NCI-H2227 treated with DMSO at 0.1 percent for 48 hours (cell line): ENCODE data around the gene NUP188.
"Not testable (repeated sequence)": the region's sequence is repeated elsewhere in the genome, so short reads cannot be mapped to it uniquely, and the experiment has no call there.

Experiments
- DNase-seq: peaks from one replicate; lab custom pipeline; 2025; lab: John Stamatoyannopoulos, UW

NUP188 gene

DNA sequence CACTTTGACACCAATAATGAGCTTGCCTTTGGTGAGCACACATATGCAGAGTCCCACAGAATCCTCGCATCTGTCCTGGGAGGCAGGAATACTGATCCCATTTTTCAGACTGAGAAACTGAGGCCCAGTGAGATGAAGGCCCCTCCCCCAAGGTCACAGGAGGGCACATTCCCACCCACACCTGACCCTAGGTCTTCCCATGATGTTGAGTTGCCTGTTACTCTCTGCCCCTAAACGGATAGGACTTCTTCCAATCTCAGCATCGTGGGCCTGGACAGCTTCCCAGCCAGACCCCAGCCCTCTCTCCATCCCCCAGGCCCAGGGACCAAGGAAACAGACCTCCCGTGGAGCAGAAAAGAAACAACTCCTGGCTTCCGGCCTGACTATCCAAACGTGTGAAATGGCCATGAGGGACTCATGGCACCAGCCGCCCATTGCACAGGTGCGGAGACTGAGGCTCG lies 79.8 kb downstream of the NUP188 start:
- no peak for DNase-seq

DNA sequence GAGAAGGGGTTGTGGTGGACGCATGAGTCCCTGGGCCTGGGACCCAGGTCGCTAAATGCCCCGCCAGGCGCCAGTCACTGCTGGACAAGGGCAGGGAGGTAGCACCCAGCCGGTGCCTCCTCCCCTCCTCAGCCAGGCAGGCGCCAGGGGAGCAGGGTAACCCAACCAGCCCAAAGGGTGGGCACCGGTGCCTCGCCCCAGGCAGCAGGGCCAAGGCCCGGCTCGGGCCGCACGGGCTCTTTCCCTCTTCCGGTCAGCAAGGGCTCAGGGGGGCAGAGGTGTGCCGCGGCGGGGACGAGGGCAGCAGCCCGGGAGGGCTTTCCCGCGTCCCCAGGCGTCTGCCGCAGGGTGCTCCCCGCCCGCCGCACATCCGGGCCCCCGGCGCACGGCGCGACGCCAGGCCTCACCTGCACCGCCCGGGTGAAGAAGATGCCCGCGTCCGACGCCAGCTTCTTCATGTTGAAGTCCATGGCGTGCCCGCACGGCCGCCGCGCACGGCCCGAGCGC lies 80.2 kb downstream of the NUP188 start:
- DNase-seq: no peak

DNA sequence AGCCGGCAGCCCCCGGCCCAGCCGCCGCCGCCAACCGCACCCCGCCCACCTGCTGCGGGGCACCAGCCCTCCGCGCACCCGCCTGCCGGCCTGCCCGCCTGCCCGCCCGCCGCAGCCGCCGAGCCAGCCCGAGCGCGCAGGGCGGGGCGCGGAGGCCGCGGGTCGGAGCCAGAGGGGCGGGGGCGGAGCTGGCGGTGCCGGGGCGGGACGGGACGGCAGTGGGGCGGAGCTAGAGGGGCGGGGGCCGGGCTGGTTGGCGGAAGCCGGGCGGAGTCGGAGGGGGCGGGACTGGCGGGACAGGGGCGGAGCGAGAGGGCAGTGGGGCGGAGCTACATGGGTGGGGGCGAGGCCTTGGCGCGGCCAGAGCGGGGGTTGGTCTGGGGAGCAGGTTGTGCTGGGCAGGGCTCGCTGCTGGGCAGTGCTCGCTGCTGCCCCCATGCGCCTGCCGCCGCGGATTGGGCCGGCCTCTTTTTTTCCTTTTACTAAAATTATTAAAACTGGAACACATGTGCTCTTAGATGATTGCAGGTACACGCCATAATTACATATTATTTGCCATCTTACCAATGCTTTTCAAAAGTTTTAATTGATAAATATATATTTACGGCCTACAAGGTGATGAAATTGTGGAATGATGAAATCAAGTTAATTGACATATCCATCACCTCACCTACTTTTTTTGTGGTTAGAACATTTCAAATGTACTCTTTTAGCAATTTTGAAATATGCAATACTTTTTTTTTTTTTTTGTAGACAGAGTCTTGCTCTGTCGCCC lies 80.9 kb downstream of the NUP188 start, which contains the start of gene SH3GLB2:
Gene SH3GLB2, minus strand, starts transcription at position 140 of the 775 bp plus-strand sequence. CDS start 177 bp downstream, outside the sequence.
- DNase-seq: peak; percentile 81

DNA sequence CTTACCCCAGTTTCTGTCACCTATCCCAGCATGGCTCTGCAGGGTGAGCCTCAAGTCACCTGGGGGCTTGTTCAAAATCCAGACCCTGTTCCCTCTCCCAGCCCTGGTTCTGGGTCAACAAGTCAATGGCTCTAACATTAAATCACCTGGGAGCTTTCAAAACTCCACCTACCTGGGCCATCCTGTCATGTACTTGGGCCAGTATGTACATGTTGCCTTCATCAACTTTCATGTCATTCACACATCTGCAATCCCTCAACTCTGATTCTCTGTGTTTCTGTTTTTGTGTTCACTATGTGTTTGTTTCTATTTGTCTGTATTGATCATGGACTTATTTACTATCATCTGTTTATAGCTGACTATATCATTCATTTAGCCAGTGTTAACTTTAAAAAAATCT lies 82.7 kb downstream of the NUP188 start:
- no peak for DNase-seq

DNA sequence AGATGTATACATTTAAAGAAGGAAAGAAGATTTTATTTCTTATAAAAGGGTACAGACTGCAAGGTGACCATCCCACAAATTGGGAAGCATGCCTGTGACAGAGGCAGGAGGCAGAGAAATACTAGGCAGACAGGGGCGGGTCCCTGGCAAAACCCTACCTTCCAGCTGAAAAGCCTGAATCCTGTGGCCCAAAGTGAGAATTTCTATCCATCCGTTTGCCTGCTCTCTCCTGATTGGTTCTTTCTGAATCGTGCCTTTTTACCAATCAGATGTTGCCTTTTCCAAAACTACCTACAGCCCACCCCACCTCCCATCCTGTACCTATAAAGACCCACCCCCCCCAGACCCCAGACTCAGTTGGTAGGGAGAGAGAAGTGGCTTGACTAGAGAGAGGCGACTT lies 84.0 kb downstream of the NUP188 start:
- DNase-seq: no peak

DNA sequence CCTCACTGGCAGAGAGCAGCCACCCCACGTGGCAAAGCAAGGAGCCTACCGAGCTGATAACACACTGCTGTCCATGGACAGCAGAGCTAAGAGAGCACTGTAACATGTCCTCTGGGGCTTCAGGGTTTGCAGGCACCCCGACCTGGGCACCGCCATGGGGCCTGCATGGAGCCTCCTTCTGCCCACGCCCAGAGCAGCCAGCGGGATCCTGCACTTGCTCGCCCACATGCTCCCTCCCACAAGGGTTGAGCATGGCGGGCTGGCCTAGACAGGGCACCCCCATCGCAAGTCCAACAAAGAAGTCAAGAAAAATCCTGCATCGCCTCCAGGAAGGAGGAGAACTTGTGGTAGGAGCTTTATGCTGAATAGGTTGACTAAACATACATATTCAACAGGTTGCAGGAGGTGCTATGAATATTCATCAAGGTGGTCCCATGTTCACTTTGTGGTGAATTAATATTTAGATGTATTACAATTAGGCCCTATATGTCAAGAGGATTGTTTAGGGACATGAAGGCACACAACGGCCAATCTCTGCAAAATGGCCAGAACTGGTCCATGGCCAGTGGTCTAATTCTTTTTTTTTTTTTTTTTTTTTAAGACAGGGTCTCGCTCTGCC lies 85.2 kb downstream of the NUP188 start:
- no peak for DNase-seq

DNA sequence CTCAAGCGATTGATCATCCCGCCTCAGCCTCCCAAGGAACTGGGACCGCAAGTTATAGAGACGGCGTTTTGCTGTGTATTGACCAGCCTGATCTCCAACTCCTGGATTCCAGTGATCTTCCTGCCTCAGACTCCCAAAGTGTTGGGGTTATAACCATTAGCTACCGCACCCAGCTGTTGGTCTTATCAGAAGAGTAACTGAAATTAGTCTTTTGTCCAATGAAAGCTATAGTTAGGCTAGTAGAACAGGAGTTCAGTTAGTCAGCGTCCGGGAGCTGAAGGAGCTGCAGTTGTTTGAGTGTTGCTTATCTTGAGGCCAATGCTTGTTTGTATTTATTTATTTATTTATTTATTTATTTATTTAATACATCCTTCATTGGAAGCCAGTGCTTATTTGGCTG lies 85.7 kb downstream of the NUP188 start:
- DNase-seq: no peak

DNA sequence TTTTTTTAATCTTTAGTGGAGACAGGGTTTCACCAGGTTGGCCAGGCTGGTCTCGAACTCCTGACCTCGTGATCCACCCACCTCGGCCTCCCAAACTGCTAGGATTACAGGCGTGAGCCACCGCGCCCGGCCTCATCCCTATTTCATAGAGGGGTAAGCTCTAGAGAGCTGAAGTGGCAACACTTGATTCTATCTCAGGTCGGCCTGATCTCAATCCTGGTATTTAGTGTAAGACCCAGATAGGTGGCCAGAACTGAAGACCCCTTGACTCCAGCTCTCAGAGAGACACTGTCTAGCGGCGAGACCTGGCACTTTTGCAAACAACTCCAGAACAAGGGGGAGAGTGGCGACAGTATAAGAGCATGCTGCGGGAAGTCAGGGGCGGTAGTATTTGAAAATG lies 88.3 kb downstream of the NUP188 start:
- not testable (repeated sequence) for DNase-seq

DNA sequence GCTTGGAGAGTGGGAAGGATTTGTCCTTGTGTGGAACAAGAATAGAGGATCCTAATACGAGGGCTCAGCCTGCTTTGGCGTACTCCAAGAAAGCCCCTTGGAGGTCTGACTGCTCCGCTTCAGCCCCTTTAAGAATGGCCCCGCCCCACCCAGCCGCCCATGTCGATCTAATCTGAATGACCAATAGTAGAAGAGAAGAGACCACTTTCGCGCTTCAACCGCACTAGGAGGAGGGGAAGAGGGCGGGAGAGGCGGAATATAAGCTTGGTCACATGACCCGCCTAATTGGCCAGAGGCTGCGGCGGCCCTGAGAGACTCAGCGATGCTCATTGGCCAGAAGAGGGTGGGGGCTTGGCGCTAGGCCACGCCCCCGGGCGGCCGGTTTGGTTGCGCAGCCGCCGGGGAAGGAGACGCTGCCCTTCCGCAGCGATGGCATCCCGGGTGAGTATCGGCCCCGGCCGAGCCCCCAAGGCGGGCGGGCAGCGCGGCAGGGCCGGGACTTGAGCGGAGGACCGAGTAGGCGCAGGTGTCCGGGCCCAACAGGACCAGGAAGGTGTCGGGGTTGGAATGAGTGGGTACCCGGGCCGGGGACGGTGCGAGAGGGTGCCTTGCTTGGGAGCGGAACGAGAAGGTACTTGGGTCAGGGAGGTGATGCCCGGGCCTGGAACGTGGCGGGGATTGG lies 88.9 kb downstream of the NUP188 start, which contains the start of gene MIGA2:
Gene MIGA2, plus strand, starts transcription at position 386 of the 682 bp plus-strand sequence. CDS start 3,969 bp downstream, outside the sequence.
- peak; percentile 95 for DNase-seq

DNA sequence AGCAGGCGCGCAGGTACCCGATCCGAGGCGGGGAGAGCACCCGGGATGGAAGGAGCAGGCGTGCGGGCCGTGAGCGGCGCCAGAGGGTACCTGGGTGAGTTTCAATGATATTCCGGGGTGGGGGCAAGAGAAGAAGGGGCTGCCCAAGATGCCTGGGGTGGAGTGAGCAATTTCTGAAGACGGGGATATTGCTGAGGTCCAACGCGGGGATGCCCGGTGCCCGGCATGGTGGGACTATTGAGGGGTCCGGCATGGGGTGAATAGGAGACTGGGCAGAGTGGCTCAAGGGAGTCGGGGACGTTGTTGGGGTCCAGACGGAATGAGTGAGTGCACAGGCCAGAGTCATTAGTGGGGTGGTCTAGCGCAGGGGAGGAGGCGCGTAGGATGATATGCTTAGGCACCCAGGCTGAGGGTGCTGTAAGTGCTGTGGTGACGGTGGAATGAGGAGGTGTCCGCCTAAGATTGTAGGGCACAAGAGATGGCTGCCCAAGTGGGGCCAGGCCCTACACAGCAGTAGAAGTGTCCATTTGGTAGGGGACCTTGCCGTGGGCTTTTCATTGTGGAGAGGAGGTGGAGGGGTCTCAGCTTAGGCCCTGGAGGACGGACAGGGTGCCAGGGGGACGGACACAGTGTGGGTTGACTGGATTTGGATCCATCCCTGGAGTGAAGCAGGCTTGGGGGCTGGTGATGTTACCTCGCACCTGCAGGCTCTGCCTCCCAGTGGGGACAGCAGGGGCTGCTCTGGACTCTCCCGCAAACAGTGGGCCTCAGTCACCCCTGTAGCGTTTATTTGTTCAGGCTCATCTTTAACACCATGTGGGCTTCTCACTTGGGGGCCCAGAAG lies 89.6 kb downstream of the NUP188 start:
- no peak for DNase-seq

DNA sequence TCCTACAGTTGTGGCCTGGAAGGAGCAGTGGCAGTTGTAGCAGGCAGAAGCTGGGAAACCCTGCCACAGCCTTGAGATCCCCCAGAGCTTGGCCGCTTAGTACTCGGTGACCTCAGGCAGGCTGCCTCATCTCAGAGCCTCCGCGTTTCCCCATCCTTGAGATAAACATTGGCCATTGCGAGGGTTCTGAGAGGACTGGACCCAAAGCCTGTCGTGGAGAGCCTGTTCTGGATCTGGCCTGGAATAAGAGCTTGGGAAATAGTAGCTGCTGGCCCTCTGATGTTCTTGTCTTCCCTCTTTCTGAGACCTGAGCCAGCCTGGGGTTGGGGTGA lies 90.2 kb downstream of the NUP188 start:
- no peak for DNase-seq

DNA sequence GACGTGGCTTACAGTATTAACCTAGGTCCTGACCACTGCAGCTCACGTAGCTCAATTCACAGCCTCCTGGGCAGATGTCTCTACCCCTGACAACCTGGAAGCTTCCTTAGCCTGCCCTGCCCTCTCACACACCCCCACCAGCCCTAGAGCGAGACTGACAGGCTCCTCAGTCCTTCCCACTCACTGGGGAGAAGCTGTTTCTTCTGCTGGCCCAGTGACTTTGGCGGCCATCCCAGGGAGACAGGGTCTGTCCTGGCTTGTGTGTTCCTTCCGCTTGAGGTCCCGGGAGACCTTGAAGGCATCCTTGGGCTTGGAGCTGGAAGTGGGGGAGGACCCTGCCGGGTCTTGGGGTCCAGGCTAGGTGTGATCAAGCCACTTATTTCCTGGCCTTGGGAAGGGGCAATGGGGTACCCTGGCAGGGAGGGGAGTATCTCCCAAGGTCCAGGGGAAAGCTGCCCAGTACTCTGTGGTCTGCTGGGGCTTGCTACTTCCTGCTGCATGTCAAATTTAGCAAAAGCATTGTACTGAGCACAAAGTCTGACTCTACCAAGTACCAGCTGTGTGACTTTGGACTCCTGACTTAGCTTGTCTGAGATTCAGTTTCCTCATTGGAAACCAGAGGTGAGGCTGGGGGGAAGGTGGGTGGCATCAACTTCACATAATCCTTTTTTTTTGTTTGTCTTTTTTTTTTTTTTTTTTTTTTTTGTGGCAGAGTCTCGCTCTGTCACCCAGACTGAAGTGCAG lies 90.8 kb downstream of the NUP188 start:
- DNase-seq: no peak

DNA sequence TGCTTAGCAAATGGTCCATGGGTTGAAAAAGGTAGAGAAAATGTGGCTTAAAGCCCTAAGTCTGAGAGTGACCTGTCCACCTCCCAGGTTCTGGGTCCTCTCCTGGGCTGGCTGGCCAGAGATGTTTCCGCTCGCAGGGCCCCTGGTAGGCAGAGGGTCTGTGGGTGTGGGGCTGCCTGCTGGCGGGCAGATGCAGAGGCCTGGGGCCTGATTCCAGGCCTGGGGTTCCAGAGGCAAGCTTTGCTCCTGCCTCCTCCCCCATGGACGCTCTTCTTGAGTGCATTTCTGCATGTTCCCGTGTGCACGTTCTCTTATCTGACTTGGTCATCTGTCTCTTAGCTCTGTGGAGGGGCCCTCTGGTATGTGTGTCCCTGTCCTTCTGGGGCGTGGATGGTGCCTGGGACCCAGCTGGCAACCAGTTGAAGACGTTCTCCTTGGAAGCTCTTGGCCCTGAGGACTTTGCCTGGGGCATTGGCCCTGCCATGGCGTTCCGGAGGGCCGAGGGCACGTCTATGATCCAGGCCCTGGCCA lies 92.7 kb downstream of the NUP188 start:
- no peak for DNase-seq

DNA sequence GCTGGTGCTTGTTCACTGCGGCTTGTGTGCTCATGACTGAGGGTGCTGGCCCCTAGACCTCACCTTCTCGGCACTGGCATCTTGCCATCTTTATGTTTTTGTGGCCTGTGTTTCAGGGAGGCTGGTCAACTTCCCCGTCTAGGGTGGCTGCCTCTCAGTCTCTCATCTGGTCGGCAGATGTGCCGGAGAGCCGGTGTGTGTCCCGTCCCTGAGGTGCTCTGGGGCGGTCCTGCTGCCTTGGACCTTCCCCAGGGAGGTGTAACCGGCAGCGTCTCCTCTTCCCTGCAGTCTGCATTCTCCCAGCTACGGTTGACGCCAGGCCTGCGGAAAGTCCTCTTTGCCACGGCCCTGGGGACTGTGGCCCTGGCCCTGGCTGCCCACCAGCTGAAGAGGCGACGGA lies 94.5 kb downstream of the NUP188 start:
- no peak for DNase-seq

DNA sequence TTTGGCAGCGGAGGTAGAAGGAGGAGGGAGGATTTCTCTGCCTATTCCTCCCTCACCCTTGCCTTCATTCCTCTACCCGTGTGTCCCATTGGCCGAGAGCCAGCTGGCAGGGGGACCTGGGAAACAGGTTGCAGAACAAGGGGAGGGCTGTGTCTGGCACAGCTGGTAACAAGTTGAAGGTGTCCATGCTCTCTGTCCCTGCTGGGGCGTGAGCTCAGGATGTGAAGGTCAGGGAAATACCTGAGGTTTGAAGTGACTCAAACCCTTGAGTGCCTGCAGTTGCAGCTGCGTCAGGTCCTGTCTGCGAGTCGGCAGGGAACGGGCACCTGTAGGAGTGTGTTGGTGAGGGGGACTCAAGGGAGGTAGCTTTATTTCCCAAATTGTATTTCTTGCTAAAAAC lies 105.1 kb downstream of the NUP188 start:
- no peak for DNase-seq

DNA sequence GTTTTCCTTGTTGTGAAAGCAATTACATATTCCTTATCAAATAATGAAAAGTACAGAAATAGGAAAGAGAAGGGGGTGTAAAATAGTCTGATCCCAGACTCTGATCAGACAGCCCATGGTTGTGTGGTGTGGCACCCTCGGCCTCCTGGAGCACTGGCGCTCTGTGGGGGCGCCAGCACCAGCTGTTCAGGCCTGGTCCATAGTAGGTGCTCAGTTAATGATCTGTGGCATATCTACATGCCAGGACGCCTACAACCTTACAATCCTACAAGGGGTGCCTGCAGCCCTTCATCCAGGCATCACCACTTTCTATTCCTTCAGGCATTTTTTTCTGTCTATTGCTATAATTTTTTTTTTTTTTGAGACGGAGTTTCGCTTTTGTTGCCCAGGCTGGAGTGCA lies 105.5 kb downstream of the NUP188 start:
- DNase-seq: no peak

DNA sequence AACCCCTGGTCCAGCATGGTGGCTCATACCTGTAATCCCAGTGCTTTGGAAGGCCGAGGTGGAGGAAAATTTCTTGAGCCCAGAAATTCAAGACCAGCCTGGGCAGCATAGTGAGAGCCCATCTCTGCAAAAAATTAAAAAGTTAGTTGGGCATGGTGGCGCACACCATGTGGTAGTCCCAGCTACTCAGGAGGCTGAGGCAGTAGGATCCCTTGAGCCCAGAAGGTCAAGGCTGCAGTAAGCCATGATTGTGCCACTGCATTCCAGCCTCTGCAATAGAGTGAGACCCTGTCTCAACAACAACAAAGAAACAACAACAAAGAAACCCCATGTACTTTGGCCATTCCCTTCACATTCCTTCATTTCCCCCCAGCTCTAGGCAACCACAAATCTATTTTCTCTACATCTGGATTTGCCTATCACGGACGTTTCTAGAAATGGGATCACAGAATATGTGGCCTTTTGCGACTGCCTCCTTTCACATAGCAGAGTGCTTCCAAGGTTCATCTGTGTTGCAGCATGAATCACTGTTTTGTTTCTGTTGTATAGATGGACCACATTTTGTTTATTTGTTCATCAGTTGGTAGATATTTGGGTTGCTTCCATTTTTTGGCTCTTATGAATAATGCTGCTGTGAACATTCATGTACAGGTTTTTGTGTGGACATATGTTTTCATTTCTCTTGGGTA lies 106.8 kb downstream of the NUP188 start:
- no peak for DNase-seq
